NB4 (cell line): ENCODE results near the gene OPCML.

ENCODE experiments used
- MYC ChIP-seq: IDR thresholded peaks from 2 replicates; pipeline ENCODE4 v1.6.1; 2011; ENCODE audit warnings: low read depth, low read length
- TF ChIP-seq, protein P1 (sequence below): IDR thresholded peaks from one replicate; pipeline ENCODE4 v1.5.1; 2012; ENCODE audit warnings: low read depth, low read length
- TF ChIP-seq, protein P2 (sequence below): IDR thresholded peaks from 2 replicates; pipeline ENCODE4 v1.6.1; 2011; ENCODE audit warnings: low read depth, low read length

DNA sequence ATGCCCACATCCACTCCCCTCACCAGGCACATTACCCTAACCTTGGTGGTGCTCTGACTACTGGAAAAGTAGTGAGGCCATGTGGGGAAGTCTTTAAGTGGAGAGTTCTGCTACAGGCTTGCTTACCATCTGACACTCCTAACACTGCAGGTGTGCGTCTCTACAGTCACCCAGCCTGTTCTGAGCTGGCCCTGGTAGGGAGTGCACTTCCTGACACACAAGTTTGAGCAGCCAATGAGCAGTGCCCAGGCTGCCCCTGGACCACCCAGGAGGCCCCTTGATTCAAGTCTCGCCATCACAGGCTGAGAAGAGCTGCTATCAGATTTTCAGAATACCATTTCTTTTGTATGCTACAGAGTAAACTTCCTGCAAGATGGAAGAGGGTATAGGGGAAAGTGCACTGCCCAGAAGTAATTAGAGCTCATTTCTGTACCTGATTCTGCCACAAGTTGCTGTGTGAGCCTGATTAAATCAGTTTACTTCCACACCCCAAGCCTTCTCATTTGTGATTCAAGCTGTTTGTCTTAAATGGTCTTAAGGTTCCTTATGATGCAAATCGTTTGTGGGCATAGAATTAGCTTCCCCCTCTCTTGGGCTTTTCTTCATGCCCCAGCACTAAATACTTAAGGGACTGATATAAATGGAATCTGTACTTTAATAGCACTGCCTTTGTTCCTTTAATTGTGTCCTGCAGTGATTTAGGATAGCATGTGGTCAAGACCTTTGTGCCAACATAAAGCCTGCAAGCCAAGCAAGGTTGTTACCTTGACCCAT lies 22.2 kb downstream of the OPCML start:
- TF ChIP-seq, protein P1, sequence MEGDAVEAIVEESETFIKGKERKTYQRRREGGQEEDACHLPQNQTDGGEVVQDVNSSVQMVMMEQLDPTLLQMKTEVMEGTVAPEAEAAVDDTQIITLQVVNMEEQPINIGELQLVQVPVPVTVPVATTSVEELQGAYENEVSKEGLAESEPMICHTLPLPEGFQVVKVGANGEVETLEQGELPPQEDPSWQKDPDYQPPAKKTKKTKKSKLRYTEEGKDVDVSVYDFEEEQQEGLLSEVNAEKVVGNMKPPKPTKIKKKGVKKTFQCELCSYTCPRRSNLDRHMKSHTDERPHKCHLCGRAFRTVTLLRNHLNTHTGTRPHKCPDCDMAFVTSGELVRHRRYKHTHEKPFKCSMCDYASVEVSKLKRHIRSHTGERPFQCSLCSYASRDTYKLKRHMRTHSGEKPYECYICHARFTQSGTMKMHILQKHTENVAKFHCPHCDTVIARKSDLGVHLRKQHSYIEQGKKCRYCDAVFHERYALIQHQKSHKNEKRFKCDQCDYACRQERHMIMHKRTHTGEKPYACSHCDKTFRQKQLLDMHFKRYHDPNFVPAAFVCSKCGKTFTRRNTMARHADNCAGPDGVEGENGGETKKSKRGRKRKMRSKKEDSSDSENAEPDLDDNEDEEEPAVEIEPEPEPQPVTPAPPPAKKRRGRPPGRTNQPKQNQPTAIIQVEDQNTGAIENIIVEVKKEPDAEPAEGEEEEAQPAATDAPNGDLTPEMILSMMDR = no peak
- TF ChIP-seq, protein P2, sequence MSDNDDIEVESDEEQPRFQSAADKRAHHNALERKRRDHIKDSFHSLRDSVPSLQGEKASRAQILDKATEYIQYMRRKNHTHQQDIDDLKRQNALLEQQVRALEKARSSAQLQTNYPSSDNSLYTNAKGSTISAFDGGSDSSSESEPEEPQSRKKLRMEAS = no peak
- no peak for TF ChIP-seq MYC
